Heart left ventricle (tissue), 13 donors: Measurements from ENCODE around the gene CCDC85C.

Experiments used
- CTCF ChIP-seq, 12 donors: fragments of 200-600 bp; sonication (generic) in 4 of 12; IDR thresholded peaks; one replicate each; pipeline versions ENCODE4 v1.5.0 to v1.8.0; 2018 to 2022; ENCODE audit warnings: antibody characterized with exemption in 12 of 12, mild to moderate bottlenecking in 5 of 12
- POLR2A ChIP-seq, 2 donors: fragments of 450-650 bp; IDR thresholded peaks; one replicate each; pipeline ENCODE4 v1.6.1; 2017; ENCODE audit warnings: antibody characterized with exemption in 2 of 2, mild to moderate bottlenecking in 2 of 2, moderate library complexity in 2 of 2
- donor health status: ischemic (EF 13 %, LVEDD 7.1; RV severe dilation, severe dysfunction).
- donor health status: DM: no; HTN: yes; CAD: no.
- donor health status: DM: no; HTN: no; CAD: no.
- donor health status: ischemic (EF 25% LVEDD 6.9; RV normal size, moderate dysfunction).
- donor health status: ischemic (EF 25% LVEDD 5.7; RV mildly dilated, moderate dysfunction).
- donor health status: ischemic (EF 35%, LVEDD 5.7; RV mildly dilated, moderate dysfunction).
- donor health status: nonischemic (EF 11% LVEDD 7.7; RV severe dilation, severe dysfunction).
- donor health status: DM: yes; HTN: yes; CAD: no.
- donor health status: PGD.
- donor health status: ischemic (EF 29% LVEDD 5.4; RV normal size, mild dysfunction).
- donor health status: nonischemic (EF 23%, LVEDD 6.1; RV moderate dilation, normal function).

DNA sequence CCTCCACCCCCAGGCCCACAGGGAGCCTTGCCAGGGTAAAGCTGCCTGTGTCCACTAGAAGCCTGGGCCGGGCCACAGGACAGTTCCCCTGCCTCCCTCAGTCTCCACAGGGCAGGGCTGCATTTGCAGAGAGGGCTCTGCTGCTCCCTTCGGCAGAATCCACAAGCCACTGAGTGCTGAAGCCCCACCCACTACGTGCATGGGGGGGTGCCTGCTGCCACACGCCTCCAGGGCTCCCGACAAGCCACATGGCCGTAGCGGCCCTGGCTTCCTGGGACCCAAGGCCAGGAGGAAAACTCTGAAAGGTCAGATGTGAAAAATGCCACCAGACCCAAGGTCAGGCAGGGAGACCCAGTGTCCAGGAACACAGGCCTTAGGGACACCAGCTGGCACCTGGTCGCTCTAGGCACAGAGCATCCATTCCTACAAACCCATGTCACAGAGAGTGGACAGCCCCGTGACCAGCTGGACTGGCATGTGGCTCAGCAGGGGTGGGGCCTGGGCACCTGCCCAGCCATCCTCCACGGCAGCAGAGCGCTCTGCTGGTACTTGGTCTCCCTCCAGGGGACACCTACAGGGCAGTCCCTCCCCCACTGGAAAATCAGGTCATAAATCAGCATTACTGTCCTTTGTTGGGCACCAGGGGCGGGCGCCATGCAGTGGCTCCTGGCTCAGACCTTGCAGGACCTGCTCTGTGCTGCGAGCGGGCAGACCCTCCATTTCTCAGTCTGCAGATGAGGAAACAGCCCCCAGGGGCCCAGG is 42.9 kb downstream of the CCDC85C start:
- TF ChIP-seq POLR2A (IDR thresholded peaks at IDR 0.05): no peak
- TF ChIP-seq CTCF (IDR thresholded peaks at IDR 0.05): no peak
